Fibroblast of skin of back (primary cell): Measurements from ENCODE around the gene LY6G6D.

ENCODE experiments used
- DNase-seq: peaks from one replicate; pipeline ENCODE4 v3.0.0-alpha.2; 2013

The LY6G6D gene

GRCh38 chr6:31720196-31720770, 5.1 kb downstream of the LY6G6D start:
- DNase-seq: no peak

- no peak for DNase-seq
These were observed 6.3 kb downstream of the LY6G6D start, which contains the start of gene LY6G6C for GRCh38 chr6:31721351-31722020. Gene LY6G6C, minus strand, starts transcription at chr6:31721746. Its CDS starts 67 bp downstream, at chr6:31721679.

GRCh38 chr6:31722173-31722572, 7.0 kb downstream of the LY6G6D start:
- no peak for DNase-seq

GRCh38 chr6:31723245-31723979, 8.3 kb downstream of the LY6G6D start, which contains the start of gene MPIG6B:
Gene MPIG6B, plus strand, starts transcription at chr6:31723373. Its CDS starts 11 bp downstream, at chr6:31723384.
- no peak for DNase-seq

- no peak for DNase-seq
These were observed 9.0 kb downstream of the LY6G6D start for GRCh38 chr6:31723980-31724691.

- DNase-seq: no peak
These were observed 10.6 kb downstream of the LY6G6D start for GRCh38 chr6:31725502-31726350.

GRCh38 chr6:31727034-31727716, 12.0 kb downstream of the LY6G6D start:
- no peak for DNase-seq

- no peak for DNase-seq
These were observed 12.8 kb downstream of the LY6G6D start for GRCh38 chr6:31727717-31728671.

- DNase-seq: no peak
These were observed 13.8 kb downstream of the LY6G6D start, which contains the start of gene DDAH2 for GRCh38 chr6:31728767-31729514. Gene DDAH2, minus strand, starts transcription at chr6:31729299. Its CDS starts 138 bp downstream, at chr6:31729161.

GRCh38 chr6:31729515-31729978, 14.4 kb downstream of the LY6G6D start:
- DNase-seq: peak; percentile 89

GRCh38 chr6:31729979-31730630, 15.0 kb downstream of the LY6G6D start:
- DNase-seq: peak; percentile 87

- DNase-seq: no peak
These were observed 15.5 kb downstream of the LY6G6D start for GRCh38 chr6:31730631-31731086.

- DNase-seq: no peak
These were observed 16.9 kb downstream of the LY6G6D start for GRCh38 chr6:31732029-31732428.

GRCh38 chr6:31733734-31734133, 18.6 kb downstream of the LY6G6D start:
- DNase-seq: no peak

- no peak for DNase-seq
These were observed 19.2 kb downstream of the LY6G6D start for GRCh38 chr6:31734247-31734820.

GRCh38 chr6:31734821-31735406, 19.8 kb downstream of the LY6G6D start:
- DNase-seq: peak; percentile 91

GRCh38 chr6:31736021-31736767, 21.0 kb downstream of the LY6G6D start, which contains the start of gene CLIC1:
Gene CLIC1, minus strand, starts transcription at chr6:31736530. Its CDS starts 230 bp downstream, at chr6:31736300.
- peak; percentile 90 for DNase-seq
